NCI-H2196 treated with DMSO at 0.1 percent for 48 hours (cell line): Measurements from ENCODE around the gene OPRM1.

Source experiments
- DNase-seq: peaks from one replicate; lab custom pipeline; 2025; ENCODE audit not compliant: unreplicated experiment; lab: John Stamatoyannopoulos, UW

Gene OPRM1

GRCh38 chr6:154080461-154081189, 41.6 kb downstream of the OPRM1 start:
- DNase-seq: no peak

- no peak for DNase-seq
These were observed 47.5 kb downstream of the OPRM1 start for GRCh38 chr6:154086510-154086909.

DNA sequence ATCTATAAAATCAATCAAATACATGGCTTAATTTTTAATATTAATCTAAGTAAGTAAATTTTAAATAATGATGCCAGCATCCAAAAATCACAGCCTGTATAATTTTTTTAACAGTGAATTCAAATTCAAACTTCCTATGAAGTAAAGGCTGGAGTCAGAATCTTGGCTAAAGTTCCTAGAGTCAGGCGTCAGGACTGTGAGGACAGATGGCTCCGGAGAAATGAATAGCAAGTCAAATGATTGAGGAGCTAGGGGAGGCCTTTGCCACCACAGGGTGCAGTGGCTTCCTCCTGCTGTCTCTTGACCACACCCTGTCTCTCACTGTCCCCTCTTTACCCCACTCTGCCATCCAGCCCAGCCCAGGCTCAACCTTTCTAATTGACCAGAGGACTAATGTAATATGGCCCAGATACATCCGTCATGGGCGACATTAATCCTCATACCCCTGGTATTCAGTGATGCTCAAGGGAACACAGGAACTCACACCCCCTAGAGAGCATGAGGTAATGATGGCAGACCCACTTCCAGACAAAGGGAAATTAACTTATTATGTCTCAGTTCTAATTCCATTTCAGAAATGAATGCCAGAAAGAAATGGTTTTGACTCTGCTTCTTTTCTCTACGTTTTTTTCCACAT, 53.4 kb downstream of the OPRM1 start:
- no peak for DNase-seq

GRCh38 chr6:154093231-154094044, 54.4 kb downstream of the OPRM1 start:
- DNase-seq: no peak

DNA sequence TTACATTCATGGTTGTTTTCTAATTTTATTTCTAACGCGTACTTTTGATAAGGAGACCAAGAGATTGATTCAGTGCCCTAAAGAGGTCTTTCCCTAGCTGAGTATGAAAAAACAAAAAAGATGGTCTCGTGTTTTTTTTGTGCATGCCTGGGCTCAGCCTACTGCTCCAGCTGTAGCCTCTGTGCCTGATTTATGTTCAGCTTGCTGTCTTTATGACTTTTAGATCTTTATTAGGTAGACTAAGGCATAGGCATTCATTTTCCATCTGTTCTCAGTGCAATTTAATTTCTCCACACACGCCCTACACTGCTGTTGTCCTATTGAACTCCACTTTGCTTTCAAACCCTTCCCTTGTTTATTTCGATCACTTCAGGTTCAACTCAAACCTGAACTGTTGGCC, 56.5 kb downstream of the OPRM1 start:
- DNase-seq: no peak

DNA sequence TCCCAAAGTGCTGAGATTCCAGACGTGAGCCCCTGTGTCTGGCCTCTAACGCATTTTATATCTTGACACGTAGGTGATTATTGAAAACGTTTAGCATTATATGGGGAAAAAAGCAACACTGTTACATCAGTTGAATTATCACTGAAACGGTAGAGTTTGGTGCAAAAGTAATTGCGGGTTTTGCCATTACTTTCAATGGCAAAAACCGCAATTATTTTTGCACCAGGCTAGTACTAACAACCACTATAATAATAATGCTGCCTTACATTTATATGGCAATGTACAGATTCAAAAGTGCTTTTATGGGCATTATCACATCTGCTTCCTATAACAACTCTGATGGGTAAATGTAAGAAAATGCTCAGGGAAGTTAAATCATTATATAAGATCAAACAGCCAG, 57.3 kb downstream of the OPRM1 start:
- DNase-seq: no peak

DNA sequence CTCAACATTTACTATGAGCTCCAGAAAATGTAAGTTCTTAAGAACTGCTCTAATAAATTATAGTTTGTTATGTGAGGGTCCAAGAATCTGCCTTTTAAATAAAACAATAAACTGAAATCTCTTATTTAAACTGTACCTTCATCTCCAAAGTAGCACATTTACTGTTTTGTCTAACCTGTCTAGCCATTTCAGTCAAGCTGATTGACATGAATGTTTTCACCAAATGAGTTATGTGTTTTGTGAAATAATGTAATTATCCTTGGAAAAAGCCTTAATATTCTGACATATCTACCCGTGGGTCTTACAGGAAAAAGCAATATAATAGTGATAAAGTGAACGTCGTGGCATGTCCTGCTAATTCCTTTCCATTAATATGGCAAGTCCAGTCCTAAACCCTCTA, 57.8 kb downstream of the OPRM1 start:
- DNase-seq: no peak

- no peak for DNase-seq
These were observed 60.2 kb downstream of the OPRM1 start for GRCh38 chr6:154099211-154099610.

GRCh38 chr6:154106251-154106650, 67.2 kb downstream of the OPRM1 start:
- no peak for DNase-seq

GRCh38 chr6:154111025-154111424, 72.0 kb downstream of the OPRM1 start:
- DNase-seq: no peak

DNA sequence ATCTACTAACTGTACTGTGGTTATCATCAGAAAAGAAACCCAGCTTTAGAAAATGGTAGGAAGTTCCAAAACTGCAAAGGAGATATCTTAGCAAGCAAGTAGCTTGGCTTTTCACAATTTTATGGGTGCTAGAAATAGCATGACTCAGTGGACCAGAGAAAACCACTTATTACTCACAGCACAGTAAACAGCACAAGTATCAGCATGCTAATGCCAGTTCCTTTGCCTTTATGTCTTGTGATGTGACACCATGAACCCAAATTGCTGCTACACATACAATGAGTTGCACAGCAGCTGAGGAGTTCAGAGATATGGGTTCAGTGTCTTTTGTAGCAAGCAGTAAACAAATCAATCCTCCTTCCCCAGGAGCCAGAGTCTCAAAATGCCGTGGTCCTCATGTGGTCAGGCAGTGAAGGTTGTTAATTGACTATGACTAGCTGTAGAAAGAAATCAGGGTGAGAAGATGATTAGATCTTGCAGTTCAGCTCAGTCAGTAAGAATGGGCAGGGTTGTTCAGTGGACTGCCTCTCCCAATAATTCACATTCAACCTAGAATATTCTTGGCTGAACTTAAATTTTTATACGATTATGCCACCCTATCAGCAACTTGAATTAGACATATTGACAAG, 73.3 kb downstream of the OPRM1 start:
- DNase-seq: no peak

- no peak for DNase-seq
These were observed 74.4 kb downstream of the OPRM1 start for GRCh38 chr6:154113392-154113791.

DNA sequence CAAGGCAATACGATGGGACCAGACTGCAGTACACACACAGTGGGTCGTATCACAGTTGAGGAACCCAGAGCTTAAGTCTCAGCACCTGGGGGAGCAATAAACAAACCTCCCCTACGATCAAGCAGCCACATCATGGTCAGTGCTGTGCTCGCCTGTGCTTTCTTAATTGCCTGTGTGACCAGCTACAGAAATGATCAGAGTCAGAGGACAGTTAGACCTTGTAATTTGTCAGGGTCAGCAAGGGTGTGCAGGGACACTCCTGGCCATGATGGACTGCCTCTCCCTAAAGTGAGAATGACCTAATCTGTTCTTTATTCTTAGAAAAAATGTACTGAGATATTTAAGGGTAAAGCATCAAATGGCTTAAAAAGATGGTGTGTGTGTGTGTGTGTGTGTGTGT, 78.4 kb downstream of the OPRM1 start:
- no peak for DNase-seq

GRCh38 chr6:154122195-154122925, 83.3 kb downstream of the OPRM1 start:
- no peak for DNase-seq

DNA sequence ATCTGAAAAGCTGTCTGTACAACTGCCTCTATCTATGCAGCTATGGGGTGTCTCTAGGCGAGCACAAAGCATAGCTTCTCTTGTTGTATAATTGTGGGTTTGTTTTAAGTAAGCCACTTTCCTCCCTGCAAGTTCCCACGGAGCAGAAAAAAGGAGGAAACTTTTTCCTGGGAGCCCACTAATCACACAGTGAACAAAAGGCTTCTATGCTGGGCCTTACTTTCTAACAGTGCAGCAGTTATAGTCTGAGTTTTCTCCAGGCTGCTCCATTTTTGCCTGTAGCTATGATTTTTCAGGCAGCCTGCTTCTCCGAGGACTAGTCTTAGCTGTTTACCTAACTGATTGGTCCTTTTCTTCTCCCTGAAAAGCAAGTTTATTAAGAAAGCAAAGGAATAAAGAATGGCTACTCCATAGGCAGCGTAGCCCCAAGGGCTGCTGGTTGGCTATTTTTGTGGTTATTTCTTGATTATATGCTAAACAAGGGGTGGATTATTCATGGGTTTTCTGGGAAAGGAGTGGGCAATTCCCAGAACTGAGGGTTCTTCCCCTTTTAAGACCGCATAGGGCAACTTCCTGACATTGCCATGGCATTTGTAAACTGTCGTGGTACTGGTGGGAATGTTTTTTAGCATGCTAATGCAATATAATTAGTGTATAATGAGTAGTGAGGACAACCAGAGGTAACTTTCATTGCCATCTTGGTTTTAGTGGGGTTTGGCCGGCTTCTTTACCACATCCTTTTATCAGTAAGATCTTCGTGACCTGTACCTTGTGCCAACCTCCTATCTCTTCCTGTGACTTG, 84.3 kb downstream of the OPRM1 start:
- DNase-seq: no peak

DNA sequence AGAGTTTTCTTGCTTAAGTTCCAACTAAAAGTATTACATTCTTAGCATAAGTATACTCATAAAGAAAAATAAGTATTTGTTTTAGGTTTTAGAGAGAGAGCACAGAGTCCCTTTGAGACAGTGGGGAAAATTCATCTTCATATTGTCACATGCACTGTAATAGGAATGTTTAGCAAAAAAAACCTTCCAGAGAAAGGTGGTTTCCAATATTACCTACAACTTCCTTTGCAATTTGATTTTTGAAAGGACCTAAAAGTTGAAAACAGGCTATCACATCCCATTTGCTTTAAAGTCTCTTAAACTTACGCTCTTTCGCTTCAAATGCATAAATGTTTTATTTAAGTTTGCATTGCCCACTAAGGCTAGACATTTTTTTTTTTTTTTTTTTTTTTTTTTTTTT, 86.4 kb downstream of the OPRM1 start:
- no peak for DNase-seq

- no peak for DNase-seq
These were observed 88.6 kb downstream of the OPRM1 start for GRCh38 chr6:154127657-154128056.

GRCh38 chr6:154134471-154135147, 95.6 kb downstream of the OPRM1 start:
- DNase-seq: no peak

GRCh38 chr6:154138793-154139192, 99.8 kb downstream of the OPRM1 start:
- no peak for DNase-seq

DNA sequence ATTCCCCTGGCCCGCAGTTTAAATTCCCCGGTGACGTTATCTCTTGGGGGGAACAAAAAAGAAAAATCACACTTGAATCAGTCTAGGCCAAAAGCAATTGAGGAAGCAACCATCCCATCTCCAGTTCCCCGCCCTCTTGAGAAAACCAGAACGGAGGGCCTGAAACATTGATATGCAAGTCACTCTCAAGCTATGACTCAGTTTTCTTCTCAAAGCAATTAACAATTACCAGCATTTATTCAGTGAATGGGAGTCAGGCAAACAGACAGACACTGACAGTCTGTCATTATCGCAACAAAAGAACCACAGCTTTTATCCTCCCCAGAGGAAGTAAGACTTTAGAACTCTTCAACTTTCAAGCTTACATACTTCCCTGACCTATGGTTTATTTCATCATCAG, 100.9 kb downstream of the OPRM1 start:
- no peak for DNase-seq
